GM23248 (cell line): ENCODE results near the gene INTS3.

Source experiments
- EZH2 ChIP-seq: fragments of 200-600 bp; sonication (generic); IDR thresholded peaks from 2 replicates; pipeline ENCODE4 v1.6.1; 2018; ENCODE audit warnings: antibody characterized with exemption, mild to moderate bottlenecking; ENCODE audit not compliant: insufficient read depth, poor library complexity, severe bottlenecking
- EZH2phosphoT487 ChIP-seq: fragments of 200-600 bp; sonication (generic); IDR thresholded peaks from 2 replicates; pipeline ENCODE4 v1.6.1; 2018; ENCODE audit warnings: antibody characterized with exemption, moderate library complexity, mild to moderate bottlenecking, low read depth; ENCODE audit not compliant: insufficient read depth

DNA sequence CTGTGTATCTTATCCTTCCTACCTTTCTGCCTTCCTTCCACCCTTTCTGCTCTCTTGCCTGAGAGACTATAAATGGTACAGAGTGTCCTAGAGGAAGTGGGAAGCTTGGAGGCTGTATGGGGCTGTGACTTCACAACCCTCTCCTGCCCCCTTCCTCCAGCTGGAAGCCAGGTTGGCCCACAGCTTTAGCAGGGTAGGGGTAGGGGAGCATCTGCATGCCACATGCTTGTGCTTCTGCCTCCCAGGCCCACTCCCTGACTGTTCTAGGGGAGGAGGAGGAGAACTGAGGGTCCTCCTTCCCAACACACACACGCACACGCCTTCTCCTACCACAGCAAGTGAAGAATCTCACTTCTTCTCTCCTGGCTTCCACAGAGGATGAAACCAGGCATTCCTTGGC, 43.4 kb downstream of the INTS3 start:
- TF ChIP-seq EZH2phosphoT487 (no peak), EZH2 (no peak)
